Omental fat pad (tissue), 4 donors: ENCODE results near the gene AOAH. TPM values are rescaled to one million over a fixed set of nuclear protein-coding genes. Genes with fewer than 3 reads are reported as not detected.

Experiments used
- ATAC-seq: fragments of 150-250 bp; one replicate; pipeline ENCODE4 v1.9.1; 2016; ENCODE audit warnings: mild to moderate bottlenecking, moderate library complexity; ENCODE audit not compliant: low FRiP score
- DNase-seq: peaks from one replicate; pipeline ENCODE4 v3.0.0-alpha.2; 2019; ENCODE audit warnings: low spot score
- CTCF ChIP-seq, 3 donors: fragments of 450-650 bp; IDR thresholded peaks; one replicate each; pipeline ENCODE4 v1.5.1; 2016 to 2017; ENCODE audit warnings: antibody characterized with exemption in 3 of 3, mild to moderate bottlenecking in 3 of 3, moderate library complexity in 2 of 3
- total RNA-seq, 4 donors: library from RNA; depleted of rRNA; stranded (reverse); fragments of >200 nt; gene quantifications; one replicate each; pipeline ENCODE4 v1.1.0, GENCODE V29; 2016

Gene AOAH
- total RNA-seq, 4 donors from 2014 or later, result 5.8 to 27.9 (median 16.7) TPM

GRCh38 chr7:36636126-36636525, 88.2 kb downstream of the AOAH start:
- DNase-seq (no peak), ATAC-seq (no peak)
- TF ChIP-seq CTCF (IDR thresholded peaks at IDR 0.05), result no peak

- no peak for ATAC-seq
- no peak for TF ChIP-seq CTCF (IDR thresholded peaks at IDR 0.05)
- DNase-seq, result no peak
These were observed 89.2 kb downstream of the AOAH start for GRCh38 chr7:36635091-36635490.

GRCh38 chr7:36633377-36633776, 90.9 kb downstream of the AOAH start:
- no peak for TF ChIP-seq CTCF (IDR thresholded peaks at IDR 0.05)
- ATAC-seq, result no peak
- DNase-seq, result no peak

GRCh38 chr7:36630112-36630650, 94.1 kb downstream of the AOAH start:
- ATAC-seq, result no peak
- no peak for DNase-seq
- TF ChIP-seq CTCF (IDR thresholded peaks at IDR 0.05), result no peak

- ATAC-seq, result no peak
- DNase-seq, result no peak
- TF ChIP-seq CTCF (IDR thresholded peaks at IDR 0.05), result no peak
These were observed 94.9 kb downstream of the AOAH start for GRCh38 chr7:36629351-36629750.

- no peak for TF ChIP-seq CTCF (IDR thresholded peaks at IDR 0.05)
- ATAC-seq (no peak), DNase-seq (no peak)
These were observed 96.5 kb downstream of the AOAH start for GRCh38 chr7:36627836-36628235.

- no peak for TF ChIP-seq CTCF (IDR thresholded peaks at IDR 0.05)
- DNase-seq (no peak), ATAC-seq (no peak)
These were observed 98.2 kb downstream of the AOAH start for GRCh38 chr7:36626111-36626510.
